ENCODE data around the gene PTPRD.

The PTPRD gene

GRCh38 chr9:8268216-8268878, 2344.5 kb downstream of the PTPRD start:
- DNase-seq (ENCODE audit: low read depth in 2 of 2): no peak

DNA sequence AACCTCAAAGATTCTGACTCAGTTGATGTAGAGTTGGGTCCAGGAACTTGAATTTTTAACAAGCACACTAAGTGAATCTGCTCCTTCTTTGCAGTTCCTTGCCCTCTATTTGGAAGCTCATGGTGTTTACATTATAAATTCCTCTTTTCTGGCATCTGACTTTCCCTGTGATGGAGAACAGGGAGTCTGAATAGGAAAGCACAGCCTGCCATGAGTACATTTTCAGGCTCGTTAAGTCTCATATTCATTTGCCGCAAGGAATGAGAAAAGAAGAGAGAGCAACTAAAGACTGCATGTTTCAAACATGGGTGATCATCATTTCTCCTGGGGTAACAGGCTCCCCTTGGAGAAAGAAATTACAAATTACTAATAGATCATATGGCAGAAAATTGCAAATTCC, 2345.2 kb downstream of the PTPRD start:
- DNase-seq (ENCODE audit: low read depth in 2 of 2): no peak

- DNase-seq (ENCODE audit: low read depth in 2 of 2): no peak
Measured at GRCh38 chr9:8266861-8267260, 2345.9 kb downstream of the PTPRD start.

GRCh38 chr9:8265281-8265680, 2347.5 kb downstream of the PTPRD start:
- DNase-seq (ENCODE audit: low read depth in 2 of 2): no peak

Data from activated CD8-positive, alpha-beta memory T cell treated with anti-CD3 and anti-CD28 coated beads for 4 hours (primary cell).